HepG2 (cell line): Measurements from ENCODE around the gene CCL13. TPM values are rescaled to one million over a fixed set of nuclear protein-coding genes. Genes with fewer than 3 reads are reported as not detected.

Source experiments
- ATAC-seq: fragments of 200-7000 bp; cut with Tn5 transposase; 3 replicates; pipeline ENCODE4 v1.9.1; 2020; ENCODE audit warnings: mild to moderate bottlenecking, moderate library complexity
- BruUV-seq: library from RNA; stranded (reverse); fragments of 400-500 nt; replicated peaks from 2 replicates; lab custom pipeline; 2021; lab: Mats Ljungman, UMichigan
- CTCF ChIA-PET: fragments of 300-600 bp; formaldehyde crosslinking; extraction: SDS; loops from one replicate; lab custom pipeline; 2021; ENCODE audit warnings: low total read pairs, inconsistent platforms, low intra/inter-chr PET ratio; lab: Yijun Ruan, JAX
- POLR2A ChIA-PET: fragments of 350-600 bp; sonication (Branson Sonifier 250); formaldehyde crosslinking; loops from one replicate; lab custom pipeline; 2020; ENCODE audit warnings: antibody characterized with exemption, inconsistent platforms; lab: Yijun Ruan, JAX
- DNase-seq: peaks from one replicate; pipeline ENCODE4 v3.0.0-alpha.2; 2015; ENCODE audit warnings: low spot score
- FAIRE-seq: peaks from 3 replicates; lab custom pipeline; 2011; peaks lifted over from hg19 to GRCh38; lab: Jason Lieb, UNC
- H2AFZ ChIP-seq: one replicate; pipeline ENCODE4 v1.6.1; 2011; ENCODE audit warnings: low read length, inconsistent platforms
- H3K27ac ChIP-seq: fragments of 300-600 bp; 3 replicates; pipeline ENCODE4 v1.8.0; 2011; ENCODE audit warnings: mixed run types, mild to moderate bottlenecking, mixed read lengths, low read length, inconsistent platforms; ENCODE audit not compliant: insufficient read depth; ENCODE audit errors: extremely low read length
- H3K27me3 ChIP-seq, 2 experiments: fragments of 200-600 bp in 1 of 2; 2 replicates in 1 of 2; 3 replicates in 1 of 2; pipeline versions ENCODE4 v1.6.0 to v1.8.0; 2011; ENCODE audit warnings: low read length in 2 of 2, mild to moderate bottlenecking in 2 of 2, moderate library complexity in 2 of 2, inconsistent platforms in 1 of 2; ENCODE audit not compliant: insufficient read depth in 2 of 2, control insufficient read depth in 1 of 2
- H3K36me3 ChIP-seq, 2 experiments: fragments of 200-600 bp in 1 of 2; replicated peaks in 1 of 2; 2 replicates in 1 of 2; 3 replicates in 1 of 2; pipeline versions ENCODE4 v1.5.1 to v1.8.0; 2011; ENCODE audit warnings: low read length in 2 of 2, inconsistent platforms in 1 of 2; ENCODE audit not compliant: insufficient read depth in 2 of 2, control insufficient read depth in 1 of 2
- H3K4me1 ChIP-seq: 2 replicates; pipeline ENCODE4 v1.5.1; 2012; ENCODE audit warnings: low read length, inconsistent platforms; ENCODE audit not compliant: insufficient read depth
- H3K4me2 ChIP-seq: 2 replicates; pipeline ENCODE4 v1.6.0; 2011; ENCODE audit warnings: low read depth, low read length, inconsistent platforms
- H3K4me3 ChIP-seq, 3 experiments: fragments of 200-600 bp in 1 of 3; sonication (generic), shearing (Covaris generic) in 1 of 3; replicated peaks in 1 of 3; 2 replicates each; pipeline ENCODE4 v1.5.1; 2011 to 2016; ENCODE audit warnings: low read length in 3 of 3, inconsistent platforms in 2 of 3, low read depth in 2 of 3, mild to moderate bottlenecking in 2 of 3, control low read depth in 1 of 3, mixed read lengths in 1 of 3; ENCODE audit not compliant: insufficient read depth in 1 of 3
- H3K79me2 ChIP-seq: one replicate; pipeline ENCODE4 v1.6.1; 2011; ENCODE audit warnings: low read length, inconsistent platforms; ENCODE audit not compliant: insufficient read depth
- H3K9ac ChIP-seq: 2 replicates; pipeline ENCODE4 v1.6.0; 2011; ENCODE audit warnings: mild to moderate bottlenecking, low read depth, low read length, inconsistent platforms; ENCODE audit not compliant: insufficient read depth
- H3K9me3 ChIP-seq: 2 replicates; pipeline ENCODE4 v1.5.1; 2012; ENCODE audit warnings: mild to moderate bottlenecking, low read length
- H4K20me1 ChIP-seq: 2 replicates; pipeline ENCODE4 v1.6.0; 2011; ENCODE audit warnings: inconsistent platforms, mild to moderate bottlenecking, low read length, moderate library complexity; ENCODE audit not compliant: insufficient read depth
- CC2D1A ChIP-seq: sonication (generic); formaldehyde crosslinking; IDR thresholded peaks from 2 replicates; pipeline ENCODE4 v1.8.1; 2023; ENCODE audit warnings: mild to moderate bottlenecking, missing genetic modification reagents
- GATAD2A ChIP-seq: IDR thresholded peaks from 2 replicates; pipeline ENCODE4 v1.6.1; 2016
- MTA1 ChIP-seq: sonication (generic); formaldehyde crosslinking; IDR thresholded peaks from 2 replicates; pipeline ENCODE4 v1.4.0; 2020; ENCODE audit warnings: missing genetic modification reagents, mild to moderate bottlenecking, borderline replicate concordance
- MZF1 ChIP-seq: sonication (generic); formaldehyde crosslinking; IDR thresholded peaks from 2 replicates; pipeline ENCODE4 v1.8.1; 2023; ENCODE audit warnings: mild to moderate bottlenecking, missing genetic modification reagents, borderline replicate concordance
- NFE2 ChIP-seq: sonication (generic); formaldehyde crosslinking; IDR thresholded peaks from 2 replicates; pipeline ENCODE4 v1.4.0; 2020; ENCODE audit warnings: missing genetic modification reagents
- RFXAP ChIP-seq: sonication (generic); formaldehyde crosslinking; IDR thresholded peaks from 2 replicates; pipeline ENCODE4 v1.4.0; 2020; ENCODE audit warnings: missing genetic modification reagents, borderline replicate concordance
- SCMH1 ChIP-seq: sonication (generic); formaldehyde crosslinking; IDR thresholded peaks from 2 replicates; pipeline ENCODE4 v1.9.0; 2021; ENCODE audit warnings: missing genetic modification reagents, mild to moderate bottlenecking, borderline replicate concordance
- SPEN ChIP-seq: sonication (generic); formaldehyde crosslinking; IDR thresholded peaks from 2 replicates; pipeline ENCODE4 v1.5.1; 2020; ENCODE audit warnings: low read depth, mild to moderate bottlenecking, missing genetic modification reagents
- TAF1 ChIP-seq: sonication (generic); formaldehyde crosslinking; IDR thresholded peaks from 2 replicates; pipeline ENCODE4 v1.4.0; 2020; ENCODE audit warnings: missing genetic modification reagents
- XRCC5 ChIP-seq: fragments of 200-400 bp; formaldehyde crosslinking; optimal IDR thresholded peaks from 2 replicates; pipeline ENCODE3; 2017; ENCODE audit warnings: mild to moderate bottlenecking, low read length
- ZBTB43 ChIP-seq: sonication (generic); formaldehyde crosslinking; conservative IDR thresholded peaks from 2 replicates; pipeline ENCODE4 v1.4.0; 2020; ENCODE audit warnings: missing genetic modification reagents
- ZFP82 ChIP-seq: sonication (generic); formaldehyde crosslinking; IDR thresholded peaks from 2 replicates; pipeline ENCODE4 v1.5.1; 2020; ENCODE audit warnings: mild to moderate bottlenecking, missing genetic modification reagents, borderline replicate concordance
- ZMYM3 ChIP-seq: sonication (generic); formaldehyde crosslinking; IDR thresholded peaks from 2 replicates; pipeline ENCODE4 v1.5.1; 2020; ENCODE audit warnings: mild to moderate bottlenecking, missing genetic modification reagents
- ZNF205 ChIP-seq: IDR thresholded peaks from 2 replicates; pipeline ENCODE4 v1.6.1; 2018; ENCODE audit warnings: missing biosample characterization, missing genetic modification reagents
- ZNF3 ChIP-seq: IDR thresholded peaks from 2 replicates; pipeline ENCODE4 v1.7.0; 2017; ENCODE audit warnings: inconsistent platforms
- ZNF451 ChIP-seq: sonication (generic); formaldehyde crosslinking; IDR thresholded peaks from 2 replicates; pipeline ENCODE4 v1.5.0; 2020; ENCODE audit warnings: mild to moderate bottlenecking, missing genetic modification reagents
- ZNF577 ChIP-seq: sonication (generic); formaldehyde crosslinking; IDR thresholded peaks from 2 replicates; pipeline ENCODE4 v1.4.0; 2020; ENCODE audit warnings: mild to moderate bottlenecking, low read depth, missing genetic modification reagents, borderline replicate concordance
- ZNF816 ChIP-seq: sonication (generic); formaldehyde crosslinking; IDR thresholded peaks from 2 replicates; pipeline ENCODE4 v1.8.0; 2022; ENCODE audit warnings: missing genetic modification reagents, mild to moderate bottlenecking, borderline replicate concordance
- ZSCAN21 ChIP-seq: sonication (generic); formaldehyde crosslinking; IDR thresholded peaks from 2 replicates; pipeline ENCODE4 v1.8.0; 2022; ENCODE audit warnings: mild to moderate bottlenecking, missing genetic modification reagents, moderate library complexity, borderline replicate concordance
- WGBS: methylation state at CpG from one replicate; pipeline ENCODE4 v1.1.6; 2017; ENCODE audit warnings: low lambda C conversion rate; 5-methylcytosine and 5-hydroxymethylcytosine counted together
- in situ Hi-C: cut with HindIII; loops from 2 replicates; pipeline ENCODE4 v1.10.0; 2017; ENCODE audit warnings: low pct_unique_long_range_greater_than_20kb; ENCODE audit not compliant: extremely low pct_ligation_motif_present
- intact Hi-C: fragments of 100-400 bp; cut with micrococcal nuclease; formaldehyde crosslinking; loops from one replicate; pipeline ENCODE4 v1.10.0; 2022; ENCODE audit not compliant: unreplicated experiment
- polyA plus RNA-seq, 8 experiments: library from polyadenylated mRNA; depleted of rRNA in 3 of 8; stranded (reverse) in 7 of 8; unstranded in 1 of 8; fragments of >200 nt; fragmentation: Illumina TruSeq in 4 of 8; extraction: Trizol in 4 of 8; gene quantifications; 2 replicates each; pipeline versions ENCODE4 v1.2.1 to v1.2.3, GENCODE V29; 2011 to 2016; ENCODE audit warnings: low read depth in 4 of 8, missing spikeins in 1 of 8, mixed read lengths in 1 of 8; ENCODE audit not compliant: insufficient read depth in 1 of 8
- total RNA-seq, 5 experiments: library from RNA; depleted of rRNA; stranded (reverse); fragments of >200 nt; fragmentation: Illumina TruSeq; extraction: Trizol; gene quantifications; 2 replicates each; pipeline ENCODE4 v1.2.3, GENCODE V29; 2016; ENCODE audit warnings: low read depth in 1 of 5
- TF ChIP-seq, protein P1 (sequence below): sonication (generic); formaldehyde crosslinking; IDR thresholded peaks from 2 replicates; pipeline ENCODE4 v1.5.0; 2020; ENCODE audit warnings: missing genetic modification reagents

CCL13 gene
- total and polyA plus RNA-seq, 2 of the 13 experiments (the other 11 are each of a cell fraction or from before 2014, with no cell fraction given), result not detected

GRCh38 chr17:34370376-34370996 lies 14.2 kb downstream of the CCL13 start:
- BruUV-seq, result no TSS peak
- in situ Hi-C loops (no loop called here), intact Hi-C loops (no loop called here)
- Histone ChIP-seq H3K4me2 (no peak overlapping the region), H3K4me3 (no peak overlapping the region), H3K36me3 (no peaks in the 10 kb centered on the region), H3K79me2 (no peaks in the 10 kb centered on the region), H3K9ac (no peak overlapping the region), H4K20me1 (no peaks in the 10 kb centered on the region), H2AFZ (no peak overlapping the region), H3K27ac (no peak overlapping the region), H3K27me3 (peaks cover 0 to 7% of the 10 kb centered on the region in 2 experiments; a peak in 1 of 5 replicates), H3K4me1 (0 out of 2 replicates have a peak, but pooled peaks cover 7% of the 10 kb centered on the region), H3K9me3 (no peaks in the 10 kb centered on the region)
- TF ChIP-seq MTA1 (CRISPR knock-in tag) (no peak), GATAD2A (no peak), ZNF451 (CRISPR knock-in tag) (no peak), ZBTB43 (CRISPR knock-in tag) (no peak), ZNF816 (CRISPR knock-in tag) (no peak), ZMYM3 (no peak), TAF1 (no peak), XRCC5 (no peak), CC2D1A (CRISPR knock-in tag) (no peak), ZNF3 (no peak), ZNF577 (CRISPR knock-in tag) (no peak), ZSCAN21 (CRISPR knock-in tag) (no peak), NFE2 (no peak), ZFP82 (CRISPR knock-in tag) (no peak), SPEN (CRISPR knock-in tag) (no peak), SCMH1 (CRISPR knock-in tag) (no peak), MZF1 (no peak), RFXAP (CRISPR knock-in tag) (no peak), ZNF205 (CRISPR knock-in tag) (no peak)
- TF ChIP-seq, protein P1, sequence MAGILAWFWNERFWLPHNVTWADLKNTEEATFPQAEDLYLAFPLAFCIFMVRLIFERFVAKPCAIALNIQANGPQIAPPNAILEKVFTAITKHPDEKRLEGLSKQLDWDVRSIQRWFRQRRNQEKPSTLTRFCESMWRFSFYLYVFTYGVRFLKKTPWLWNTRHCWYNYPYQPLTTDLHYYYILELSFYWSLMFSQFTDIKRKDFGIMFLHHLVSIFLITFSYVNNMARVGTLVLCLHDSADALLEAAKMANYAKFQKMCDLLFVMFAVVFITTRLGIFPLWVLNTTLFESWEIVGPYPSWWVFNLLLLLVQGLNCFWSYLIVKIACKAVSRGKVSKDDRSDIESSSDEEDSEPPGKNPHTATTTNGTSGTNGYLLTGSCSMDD, result no peak
- CTCF ChIA-PET, result no interaction called here
- FAIRE-seq, result no peak
- 20% methylated on average over 1 of the region's 5 CpGs for WGBS
- DNase-seq, result no peak
- ATAC-seq, result no peak
- POLR2A ChIA-PET, result no interaction called here
